ENCODE results near the gene TMEM120A. TPM values are rescaled to one million over a fixed set of nuclear protein-coding genes. Genes with fewer than 3 reads are reported as not detected.

Gene TMEM120A
- total and polyA plus RNA-seq, 8 donors = 29.5 to 72.0 (median 35.1) TPM

DNA sequence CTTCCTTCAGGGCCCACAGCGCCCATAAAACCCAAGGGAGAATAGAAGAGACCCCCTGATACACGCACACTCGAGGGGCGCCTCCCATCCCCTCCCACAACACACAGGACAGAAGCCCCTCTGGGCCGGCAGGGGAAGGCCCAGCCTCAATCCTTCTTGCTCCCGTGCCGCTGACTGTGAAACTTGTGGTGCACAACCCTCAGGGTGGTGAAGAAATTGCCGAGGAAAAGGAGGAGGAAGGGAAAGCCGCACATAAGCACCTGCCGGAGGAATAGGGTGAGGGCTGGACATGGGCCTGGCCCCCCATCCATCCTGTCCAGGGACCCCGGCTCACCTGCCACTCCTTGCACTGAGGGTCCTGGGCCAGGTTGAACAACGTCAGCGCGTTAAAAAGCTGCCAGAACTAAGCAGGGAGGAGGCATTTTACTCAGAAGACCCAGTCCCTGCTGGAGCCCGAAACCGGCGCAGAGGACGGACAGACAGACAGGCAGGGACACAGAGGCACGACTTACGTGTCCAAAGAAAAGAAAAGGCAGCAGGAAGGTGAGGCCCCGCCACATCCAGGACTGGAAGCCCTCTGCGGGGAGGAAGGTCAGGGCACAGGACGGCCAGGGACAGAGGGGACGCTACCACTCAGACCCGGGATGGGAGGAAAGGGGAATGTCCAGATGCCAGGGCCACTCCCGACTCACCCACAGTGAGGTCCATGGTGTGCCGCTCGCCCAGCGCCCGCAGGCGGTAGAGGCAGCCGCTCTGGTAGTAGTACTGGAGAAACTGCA lies 7.2 kb downstream of the TMEM120A start:
- DNase-seq (peak in 1 of 6 donors; percentile 70), FAIRE-seq (no peak), ATAC-seq (no peak)
- WGBS, 2 donors = 92 to 93% methylated on average over 32 of the region's 32 CpGs
- Histone ChIP-seq H3K4me1 (peaks cover 0 to 4% (median 0%) of the 10 kb centered on the region in 3 donors), H3K9me3 (no peaks in the 10 kb centered on the region), H3K27me3 (no peaks in the 10 kb centered on the region), H3K4me3 (no peak overlapping the region), H3K27ac (no peak overlapping the region), H3K36me3 (peaks cover 0 to 42% (median 0%) of the 10 kb centered on the region in 3 donors)
- intact Hi-C loops (cut with DNase I) = no loop called here
- TF ChIP-seq CTCF (IDR thresholded peaks at IDR 0.05) = no peak

- no peaks in the 10 kb centered on the region for H3K9me3 ChIP-seq
- peaks cover 0 to 42% (median 0%) of the 10 kb centered on the region in 3 donors for H3K36me3 ChIP-seq
- H3K4me3 ChIP-seq = no peak overlapping the region
- FAIRE-seq (no peak), DNase-seq (peak in 1 of 6 donors; percentile 29), ATAC-seq (no peak)
- no peak overlapping the region for H3K27ac ChIP-seq
- WGBS, 2 donors = 84 to 90% methylated on average over 20 of the region's 20 CpGs
- H3K27me3 ChIP-seq = no peaks in the 10 kb centered on the region
- no peak for TF ChIP-seq CTCF (IDR thresholded peaks at IDR 0.05)
- H3K4me1 ChIP-seq = peaks cover 0 to 4% (median 0%) of the 10 kb centered on the region in 3 donors
- intact Hi-C loops (cut with DNase I) = no loop called here
These were observed 8.1 kb downstream of the TMEM120A start for GRCh38 chr7:75986147-75986781.

GRCh38 chr7:75985518-75986146 lies 8.8 kb downstream of the TMEM120A start:
- ATAC-seq (no peak), FAIRE-seq (no peak), DNase-seq (peak in 2 of 6 donors; percentile 26 to 54)
- peaks cover 0 to 4% (median 0%) of the 10 kb centered on the region in 3 donors for H3K4me1 ChIP-seq
- intact Hi-C loops (cut with DNase I) = no loop called here
- no peak overlapping the region for H3K4me3 ChIP-seq
- H3K27ac ChIP-seq = no peak overlapping the region
- 82% methylated on average over 34 to 41 of the region's 41 CpGs for WGBS, 2 donors
- no peaks in the 10 kb centered on the region for H3K27me3 ChIP-seq
- H3K36me3 ChIP-seq = peaks cover 0 to 42% (median 0%) of the 10 kb centered on the region in 3 donors
- TF ChIP-seq CTCF (IDR thresholded peaks at IDR 0.05) = no peak
- H3K9me3 ChIP-seq = no peaks in the 10 kb centered on the region

- DNase-seq (peak in 2 of 6 donors; percentile 27 to 82), FAIRE-seq (no peak), ATAC-seq (no peak)
- H3K4me1 ChIP-seq = peaks cover 0 to 4% (median 0%) of the 10 kb centered on the region in 3 donors
- intact Hi-C loops (cut with DNase I) = no loop called here
- H3K4me3 ChIP-seq = no peak overlapping the region
- no peaks in the 10 kb centered on the region for H3K27me3 ChIP-seq
- WGBS, 2 donors = 83 to 86% methylated on average over 21 of the region's 21 CpGs
- H3K27ac ChIP-seq = no peak overlapping the region
- H3K9me3 ChIP-seq = no peaks in the 10 kb centered on the region
- H3K36me3 ChIP-seq = peaks cover 0 to 42% (median 0%) of the 10 kb centered on the region in 3 donors
- no peak for TF ChIP-seq CTCF (IDR thresholded peaks at IDR 0.05)
These were observed 9.3 kb downstream of the TMEM120A start for GRCh38 chr7:75985009-75985517.
